ENCODE data around the gene RSPO3. TPM values are rescaled to one million over a fixed set of nuclear protein-coding genes. Genes with fewer than 3 reads are reported as not detected.

RSPO3 gene
- total RNA-seq, 1 experiment from 2014 or later: not detected

- no peaks in the 10 kb centered on the region for H3K9me3 ChIP-seq (ENCODE audit: low read length)
- intact Hi-C loops (cut with micrococcal nuclease): no loop called here
- no peak overlapping the region for H3K4me2 ChIP-seq (ENCODE audit: low read length)
- H4K20me1 ChIP-seq (ENCODE audit: low read length): no peaks in the 10 kb centered on the region
- BruUV-seq (replicated peaks): no TSS peak
- ChIA-PET CTCF (no interaction called here), POLR2A (ENCODE audit: unreplicated experiment) (no interaction called here)
- ATAC-seq (no peak), DNase-seq (no peak)
- no peak overlapping the region for H3K9ac ChIP-seq (ENCODE audit: low read length)
- no peaks in the 10 kb centered on the region for H3K36me3 ChIP-seq (ENCODE audit: low read depth, low read length)
- H3K79me2 ChIP-seq (ENCODE audit: low read length): no peaks in the 10 kb centered on the region
- H3K27me3 ChIP-seq (ENCODE audit: low read length): peaks cover 61% of the 10 kb centered on the region
- TF ChIP-seq EZH2phosphoT487 (IDR thresholded peaks at IDR 0.05; ENCODE audit: borderline replicate concordance, low read length) (no peak), CTCF (conservative IDR thresholded peaks at IDR 0.05; ENCODE audit: low read depth, low read length) (no peak), EZH2 (IDR thresholded peaks at IDR 0.05; ENCODE audit: low read length, unreplicated experiment) (no peak)
- no peaks in the 10 kb centered on the region; the same call in 1 of the 2 replicates for H3K4me1 ChIP-seq (ENCODE audit: insufficient read depth, low read length)
- H2AFZ ChIP-seq (ENCODE audit: low read length): no peak overlapping the region
- no peaks in the 10 kb centered on the region for H3F3A ChIP-seq (ENCODE audit: low read length, unreplicated experiment)
- no peak overlapping the region for H3K4me3 ChIP-seq (ENCODE audit: low read length)
- no peak overlapping the region for H3K27ac ChIP-seq (ENCODE audit: low read length)
- H3K9me2 ChIP-seq (replicated peaks; ENCODE audit: low read length): no peaks in the 10 kb centered on the region
These were observed 533 bp upstream of the RSPO3 start for GRCh38 chr6:127117979-127118297.

- DNase-seq: no peak
- no TSS peak for BruUV-seq (replicated peaks)
- peak overlapping the region; percentile 61 for H3K4me3 ChIP-seq (ENCODE audit: low read length)
- H2AFZ ChIP-seq (ENCODE audit: low read length): peak overlapping the region; percentile 57
- peak; percentile 18 for ATAC-seq
- H3K4me2 ChIP-seq (ENCODE audit: low read length): peak overlapping the region; percentile 74
- ChIA-PET POLR2A (ENCODE audit: unreplicated experiment) (no interaction called here), CTCF (no interaction called here)
- peaks cover 68% of the 10 kb centered on the region for H3K27me3 ChIP-seq (ENCODE audit: low read length)
- H3K36me3 ChIP-seq (ENCODE audit: low read depth, low read length): no peaks in the 10 kb centered on the region
- no peaks in the 10 kb centered on the region for H4K20me1 ChIP-seq (ENCODE audit: low read length)
- no peaks in the 10 kb centered on the region; the same call in 1 of the 2 replicates for H3K4me1 ChIP-seq (ENCODE audit: insufficient read depth, low read length)
- H3F3A ChIP-seq (ENCODE audit: low read length, unreplicated experiment): no peaks in the 10 kb centered on the region
- H3K9me2 ChIP-seq (replicated peaks; ENCODE audit: low read length): no peaks in the 10 kb centered on the region
- intact Hi-C loops (cut with micrococcal nuclease): loop anchor here (5.0 to 10.0 kb wide), 3 partner anchors 462 to 1085 kb away; partner anchors contain the start of gene CENPW
- no peak for TF ChIP-seq CTCF (conservative IDR thresholded peaks at IDR 0.05; ENCODE audit: low read depth, low read length)
- TF ChIP-seq EZH2 (IDR thresholded peaks at IDR 0.05; ENCODE audit: low read length, unreplicated experiment): peak; percentile 82
- TF ChIP-seq EZH2phosphoT487 (IDR thresholded peaks at IDR 0.05; ENCODE audit: borderline replicate concordance, low read length): peak; percentile 68
- H3K9me3 ChIP-seq (ENCODE audit: low read length): no peaks in the 10 kb centered on the region
- no peak overlapping the region for H3K27ac ChIP-seq (ENCODE audit: low read length)
- H3K9ac ChIP-seq (ENCODE audit: low read length): no peak overlapping the region
- no peaks in the 10 kb centered on the region for H3K79me2 ChIP-seq (ENCODE audit: low read length)
These were observed 891 bp downstream of the RSPO3 start for GRCh38 chr6:127119102-127120022.

All from PC-3 (cell line).